ENCODE results near the gene PPM1A.

PPM1A gene

GRCh38 chr14:60210703-60211102 is 38.3 kb upstream of the PPM1A start:
- DNase-seq (ENCODE audit: insufficient read length, low spot score), result no peak
- no peak for FAIRE-seq
- TF ChIP-seq, protein P1, sequence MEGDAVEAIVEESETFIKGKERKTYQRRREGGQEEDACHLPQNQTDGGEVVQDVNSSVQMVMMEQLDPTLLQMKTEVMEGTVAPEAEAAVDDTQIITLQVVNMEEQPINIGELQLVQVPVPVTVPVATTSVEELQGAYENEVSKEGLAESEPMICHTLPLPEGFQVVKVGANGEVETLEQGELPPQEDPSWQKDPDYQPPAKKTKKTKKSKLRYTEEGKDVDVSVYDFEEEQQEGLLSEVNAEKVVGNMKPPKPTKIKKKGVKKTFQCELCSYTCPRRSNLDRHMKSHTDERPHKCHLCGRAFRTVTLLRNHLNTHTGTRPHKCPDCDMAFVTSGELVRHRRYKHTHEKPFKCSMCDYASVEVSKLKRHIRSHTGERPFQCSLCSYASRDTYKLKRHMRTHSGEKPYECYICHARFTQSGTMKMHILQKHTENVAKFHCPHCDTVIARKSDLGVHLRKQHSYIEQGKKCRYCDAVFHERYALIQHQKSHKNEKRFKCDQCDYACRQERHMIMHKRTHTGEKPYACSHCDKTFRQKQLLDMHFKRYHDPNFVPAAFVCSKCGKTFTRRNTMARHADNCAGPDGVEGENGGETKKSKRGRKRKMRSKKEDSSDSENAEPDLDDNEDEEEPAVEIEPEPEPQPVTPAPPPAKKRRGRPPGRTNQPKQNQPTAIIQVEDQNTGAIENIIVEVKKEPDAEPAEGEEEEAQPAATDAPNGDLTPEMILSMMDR (IDR thresholded peaks at IDR 0.05; ENCODE audit: insufficient read depth, missing control alignments), result no peak

GRCh38 chr14:60211153-60211552 is 37.9 kb upstream of the PPM1A start:
- DNase-seq (ENCODE audit: insufficient read length, low spot score) (no peak), FAIRE-seq (no peak)
- TF ChIP-seq, protein P1 (IDR thresholded peaks at IDR 0.05; ENCODE audit: insufficient read depth, missing control alignments), result no peak

DNA sequence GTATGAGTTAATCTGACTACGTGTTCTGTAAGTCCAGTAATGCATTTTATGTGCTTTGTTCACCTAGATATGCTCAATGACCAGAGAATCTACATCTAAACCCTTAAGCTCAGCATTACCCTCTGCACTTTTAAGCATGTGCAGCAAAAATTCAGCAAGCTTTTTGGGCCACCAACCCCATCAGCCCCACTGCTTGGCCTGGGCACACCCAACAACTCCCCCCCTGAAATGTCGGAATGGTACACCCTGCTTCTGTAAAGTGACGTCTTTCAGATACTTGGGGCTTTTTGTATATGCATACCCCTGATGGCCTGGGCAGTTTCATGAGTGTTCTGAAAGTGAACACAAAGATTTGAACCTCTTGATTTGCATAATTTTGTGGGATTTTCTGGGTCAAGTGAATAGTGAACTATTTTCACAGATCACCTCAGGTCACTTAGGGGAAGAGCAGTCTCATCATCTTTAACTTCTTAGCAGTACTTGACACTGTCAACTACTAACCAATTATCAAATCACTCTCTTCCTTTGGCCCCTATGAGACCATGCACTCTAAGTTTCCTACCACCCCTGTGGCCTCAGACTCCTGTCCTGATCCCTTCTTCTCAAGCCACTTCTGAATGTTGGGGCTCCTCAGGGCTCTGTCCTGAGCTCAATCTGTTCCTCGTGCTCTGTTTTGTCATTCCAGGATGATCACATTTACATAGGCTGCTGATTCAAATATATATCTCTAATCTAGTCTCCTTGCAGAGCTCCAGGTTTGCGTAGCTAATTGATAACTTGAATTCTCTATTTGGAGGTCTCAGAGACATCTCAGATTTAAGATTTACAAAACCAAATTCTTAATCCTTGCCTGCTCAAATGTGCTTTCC is 36.3 kb upstream of the PPM1A start:
- no peak for FAIRE-seq
- no peak for DNase-seq (ENCODE audit: insufficient read length, low spot score)
- TF ChIP-seq, protein P1 (IDR thresholded peaks at IDR 0.05; ENCODE audit: insufficient read depth, missing control alignments), result no peak

- DNase-seq (ENCODE audit: insufficient read length, low spot score) (no peak), FAIRE-seq (no peak)
- TF ChIP-seq, protein P1 (IDR thresholded peaks at IDR 0.05; ENCODE audit: insufficient read depth, missing control alignments), result no peak
Observed at GRCh38 chr14:60214003-60214402, 35.0 kb upstream of the PPM1A start.

DNA sequence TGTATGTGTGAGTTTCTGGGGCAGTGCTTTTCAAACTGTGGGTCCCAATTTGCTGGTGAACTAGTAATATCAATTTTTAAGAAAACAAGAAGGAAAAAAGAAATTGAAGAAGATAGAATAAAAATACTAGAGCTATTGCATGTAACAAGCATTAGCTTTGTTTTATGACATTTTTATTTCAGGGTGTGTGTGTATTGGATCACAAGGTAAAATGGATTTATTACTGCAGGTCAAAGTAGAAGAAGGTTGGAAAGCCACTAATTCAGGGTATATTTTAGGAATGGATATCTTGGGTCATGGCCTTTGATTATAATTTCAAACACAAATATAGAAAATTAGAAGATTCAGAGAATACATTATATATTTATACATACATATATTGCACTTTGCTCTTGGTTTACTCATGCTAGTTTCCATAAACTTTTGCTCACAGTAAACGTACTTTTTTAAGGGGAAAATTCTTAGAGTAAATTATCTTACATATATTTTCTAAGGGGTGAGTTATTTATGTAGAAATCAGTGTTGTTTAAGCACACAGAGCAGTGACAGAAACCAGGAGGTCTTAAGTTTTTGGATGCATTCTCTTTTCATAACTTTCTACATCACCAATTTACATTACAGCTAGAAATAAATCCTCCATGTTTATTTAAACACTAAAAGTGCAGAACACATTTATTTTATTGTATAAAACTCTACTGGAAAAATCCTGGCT is 34.5 kb upstream of the PPM1A start:
- DNase-seq (ENCODE audit: insufficient read length, low spot score), result no peak
- TF ChIP-seq, protein P1 (IDR thresholded peaks at IDR 0.05; ENCODE audit: insufficient read depth, missing control alignments), result no peak
- FAIRE-seq, result no peak

DNA sequence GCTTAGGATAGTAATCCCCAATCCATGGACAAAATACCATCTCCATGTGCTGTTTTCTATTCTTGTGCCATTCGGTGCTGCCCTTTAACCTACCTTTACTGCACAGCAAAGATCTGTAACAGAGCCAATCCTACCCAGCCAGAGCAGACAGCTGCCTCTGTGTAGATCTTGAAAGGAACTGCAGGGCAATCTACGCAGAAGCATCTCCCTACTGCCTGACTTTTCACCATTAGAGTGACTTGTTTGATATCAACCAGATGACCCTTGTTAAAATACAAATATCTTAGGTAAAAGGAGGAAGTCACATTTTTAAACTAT is 33.9 kb upstream of the PPM1A start:
- no peak for DNase-seq (ENCODE audit: insufficient read length, low spot score)
- TF ChIP-seq, protein P1 (IDR thresholded peaks at IDR 0.05; ENCODE audit: insufficient read depth, missing control alignments), result no peak
- no peak for FAIRE-seq

All from D721Med (cell line).